ENCODE measurements around the gene RHOC.

RHOC gene

GRCh38 chr1:112717263-112717873, 10.4 kb upstream of the RHOC start:
- DNase-seq (ENCODE audit: low read depth): no peak

DNA sequence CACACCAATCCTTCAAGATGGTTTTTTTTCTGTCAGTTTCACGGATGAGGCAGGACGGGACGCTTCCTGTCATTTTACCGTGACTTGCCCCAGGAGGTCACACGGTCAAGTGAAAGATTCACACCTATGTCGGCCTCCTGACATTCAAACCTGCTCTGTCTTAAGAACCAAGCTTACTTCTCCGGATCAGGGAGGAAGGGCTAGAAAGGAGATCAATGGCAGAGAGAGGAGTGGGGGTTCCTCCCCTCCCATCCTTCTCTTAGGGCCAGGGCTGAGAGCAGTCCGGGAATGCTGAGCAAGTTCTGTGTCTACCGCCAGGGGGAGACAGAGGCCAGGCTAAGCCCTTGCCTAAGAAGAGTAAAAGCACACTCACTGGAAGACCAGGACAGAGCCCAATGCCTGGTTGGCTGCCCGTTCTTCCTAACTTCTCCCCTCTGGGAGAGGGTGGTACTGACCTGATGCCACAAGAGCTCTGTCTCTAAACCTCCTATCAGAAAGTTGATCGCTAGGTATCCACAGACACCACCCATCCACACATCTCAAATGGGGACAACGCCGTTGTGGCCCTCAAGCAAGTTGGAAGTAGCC, 9.3 kb upstream of the RHOC start:
- peak; percentile 88 for DNase-seq (ENCODE audit: low read depth)

DNA sequence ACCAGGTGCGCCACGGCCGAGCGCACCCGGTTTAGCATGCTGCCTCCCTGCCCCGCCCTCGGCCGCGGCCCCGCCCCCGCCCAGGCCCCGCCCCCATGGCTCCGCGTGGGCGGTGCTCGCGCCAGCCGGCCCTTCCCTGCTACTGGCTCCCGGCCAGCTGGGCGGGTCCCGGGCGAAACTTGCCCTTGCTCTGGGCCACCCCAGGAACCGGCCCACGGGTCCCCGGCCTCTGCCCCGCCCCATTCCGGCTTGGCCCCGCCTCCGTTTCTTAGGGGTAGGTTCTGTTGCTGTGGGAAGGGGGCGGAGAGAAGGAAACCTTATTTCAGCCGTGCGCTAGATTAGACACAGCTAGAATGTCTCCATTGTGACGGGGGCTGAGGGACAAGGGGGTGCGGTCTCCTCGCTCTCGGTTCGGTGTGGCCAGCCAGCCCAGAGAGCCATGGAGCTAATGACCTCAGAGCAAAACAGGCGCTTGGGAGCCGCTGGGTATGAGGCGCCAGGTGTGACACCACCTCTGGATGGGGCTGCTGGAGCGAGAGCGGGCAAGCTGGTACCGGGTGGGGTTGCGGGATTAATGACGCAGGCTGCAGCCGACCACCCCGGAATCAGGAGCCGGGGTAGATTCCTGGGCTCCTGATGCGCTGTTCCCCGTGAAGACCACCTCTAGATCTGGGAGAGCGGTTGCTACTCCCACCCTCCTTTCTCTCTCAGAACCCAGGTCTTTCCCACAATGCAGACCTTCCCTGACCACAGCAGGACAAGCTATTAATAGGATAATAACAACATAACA, 8.5 kb upstream of the RHOC start, which contains the start of gene PPM1J:
Gene PPM1J (minus strand): TSS at position 69 of the 790 bp plus-strand sequence. CDS start 31 bp downstream, at position 38.
- peak; percentile 91 for DNase-seq (ENCODE audit: low read depth)

GRCh38 chr1:112714313-112715263, 7.7 kb upstream of the RHOC start:
- no peak for DNase-seq (ENCODE audit: low read depth)

DNA sequence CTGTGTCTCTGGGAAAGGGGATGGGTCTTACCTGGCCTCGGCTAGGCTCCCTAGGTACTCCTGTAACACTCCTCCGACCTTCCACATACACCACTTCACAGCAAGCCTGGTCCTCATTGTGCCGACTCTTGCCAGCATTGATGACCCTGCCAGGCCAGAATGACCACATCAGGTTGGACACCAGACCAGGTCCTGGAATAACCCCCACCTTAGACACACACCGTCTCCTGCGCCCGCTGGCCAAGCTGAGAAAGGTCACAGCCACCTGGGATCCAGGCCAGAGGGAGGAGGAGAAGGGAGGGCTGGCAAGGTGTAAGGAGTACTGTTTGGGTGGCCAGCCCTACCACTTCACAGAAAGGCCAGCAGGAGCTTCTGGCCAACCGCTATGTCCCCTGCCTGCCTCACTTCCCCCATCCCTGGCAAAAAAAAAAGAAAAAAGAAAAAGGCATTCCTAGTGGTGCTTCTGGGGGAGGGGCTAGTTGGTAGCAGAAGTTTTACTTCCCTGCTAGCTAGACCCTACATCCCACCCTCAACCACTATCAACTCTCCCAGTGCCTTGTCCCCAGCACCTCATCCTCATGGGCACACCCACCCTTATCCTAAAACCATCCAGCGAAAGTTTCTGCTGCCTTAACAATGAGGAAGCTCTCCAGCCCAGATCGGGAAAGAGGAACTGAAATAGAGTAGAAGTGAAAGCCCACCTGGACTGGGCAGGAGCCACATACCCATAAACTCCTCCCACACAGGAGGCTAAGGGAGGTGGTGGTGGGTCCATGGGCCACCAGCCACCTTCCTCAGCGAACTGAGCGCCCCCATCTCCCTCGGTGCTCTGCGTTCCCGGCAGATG, 6.8 kb upstream of the RHOC start:
- DNase-seq (ENCODE audit: low read depth): no peak

DNA sequence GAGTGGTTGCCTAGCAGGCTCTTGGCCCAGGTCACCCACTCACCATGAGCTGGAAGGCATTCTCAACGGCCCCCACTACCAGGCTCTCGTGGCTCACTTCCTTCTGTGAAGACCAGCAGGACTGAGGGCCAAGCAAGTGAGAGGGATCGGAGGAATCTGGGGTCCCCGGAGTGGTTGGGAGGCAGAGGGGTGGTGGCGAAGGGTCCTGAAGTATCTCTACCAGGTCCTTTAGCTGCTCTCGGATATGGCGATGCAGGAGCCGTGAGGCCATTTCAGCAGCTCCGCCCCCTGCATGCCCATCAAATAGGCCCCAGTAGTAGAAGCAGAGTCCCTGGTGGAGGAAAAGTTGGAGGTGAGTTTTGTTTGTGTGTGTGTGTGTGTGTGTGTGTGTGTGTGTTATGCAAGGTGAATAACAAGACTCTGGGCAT, 5.8 kb upstream of the RHOC start:
- no peak for DNase-seq (ENCODE audit: low read depth)

GRCh38 chr1:112712191-112712590, 5.3 kb upstream of the RHOC start:
- DNase-seq (ENCODE audit: low read depth): no peak

DNA sequence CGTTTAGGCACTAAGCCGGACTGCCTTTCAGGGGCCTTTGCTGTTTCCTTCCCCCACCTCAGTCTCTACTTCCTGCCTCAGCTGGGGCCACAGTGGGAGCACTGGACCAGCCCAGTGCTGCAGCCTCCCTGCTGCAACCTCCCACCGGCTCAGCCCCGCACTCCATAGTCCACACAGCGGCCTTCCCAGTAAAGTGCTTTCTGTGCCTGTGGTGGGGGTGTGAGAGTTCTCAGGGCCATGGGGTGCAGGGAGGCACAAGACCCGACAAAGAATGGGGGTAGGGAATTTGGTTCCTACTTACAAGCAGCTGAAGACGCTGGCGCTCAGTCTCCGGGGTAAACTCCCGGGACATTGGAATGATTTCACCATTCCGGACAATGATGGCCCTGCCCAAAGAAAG, 4.7 kb upstream of the RHOC start:
- no peak for DNase-seq (ENCODE audit: low read depth)

DNA sequence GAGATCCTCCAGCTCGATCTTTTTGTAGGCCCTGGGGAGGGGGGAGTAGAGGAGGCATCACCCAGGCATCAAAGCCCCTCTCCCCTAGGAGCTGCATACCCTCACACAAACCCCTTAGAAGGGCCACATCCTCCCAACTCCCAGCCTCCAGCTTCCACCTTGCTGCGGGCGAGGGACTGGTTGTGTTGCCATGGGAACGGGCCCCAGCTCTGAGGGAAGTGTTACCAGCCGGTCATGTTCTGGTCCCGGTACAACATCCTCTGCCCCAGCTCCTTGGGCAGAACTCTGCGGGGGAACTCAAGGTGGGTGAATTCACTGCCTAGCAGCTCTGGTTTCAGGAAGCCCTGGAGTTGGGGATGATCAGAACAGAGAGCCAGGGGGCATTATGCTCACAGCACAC, 4.1 kb upstream of the RHOC start:
- no peak for DNase-seq (ENCODE audit: low read depth)

DNA sequence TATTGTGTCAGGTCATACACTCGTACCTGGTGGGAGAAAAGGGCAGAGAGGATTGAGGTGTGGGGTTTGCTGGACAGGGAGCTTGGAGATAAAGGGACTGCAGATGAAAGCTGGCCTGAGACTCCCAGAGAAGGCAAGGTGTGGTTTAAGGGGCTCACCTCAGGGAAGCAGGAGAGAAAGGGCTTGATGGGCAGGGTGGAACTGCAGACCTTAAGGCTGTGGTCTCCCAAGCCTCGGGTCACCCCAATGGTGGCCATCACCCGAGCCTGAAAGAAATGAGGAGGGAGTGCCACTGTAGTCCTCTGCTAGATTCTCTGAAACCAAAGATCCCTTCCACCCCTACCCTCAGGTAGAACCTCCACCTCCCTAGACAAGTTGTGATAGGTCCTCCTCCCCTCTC, 3.7 kb upstream of the RHOC start:
- no peak for DNase-seq (ENCODE audit: low read depth)

GRCh38 chr1:112710159-112710558, 3.2 kb upstream of the RHOC start:
- DNase-seq (ENCODE audit: low read depth): no peak

- DNase-seq (ENCODE audit: low read depth): no peak
Measured at GRCh38 chr1:112708489-112708888, 1.6 kb upstream of the RHOC start.

- no peak for DNase-seq (ENCODE audit: low read depth)
Measured at GRCh38 chr1:112708002-112708448, 1.1 kb upstream of the RHOC start.

DNA sequence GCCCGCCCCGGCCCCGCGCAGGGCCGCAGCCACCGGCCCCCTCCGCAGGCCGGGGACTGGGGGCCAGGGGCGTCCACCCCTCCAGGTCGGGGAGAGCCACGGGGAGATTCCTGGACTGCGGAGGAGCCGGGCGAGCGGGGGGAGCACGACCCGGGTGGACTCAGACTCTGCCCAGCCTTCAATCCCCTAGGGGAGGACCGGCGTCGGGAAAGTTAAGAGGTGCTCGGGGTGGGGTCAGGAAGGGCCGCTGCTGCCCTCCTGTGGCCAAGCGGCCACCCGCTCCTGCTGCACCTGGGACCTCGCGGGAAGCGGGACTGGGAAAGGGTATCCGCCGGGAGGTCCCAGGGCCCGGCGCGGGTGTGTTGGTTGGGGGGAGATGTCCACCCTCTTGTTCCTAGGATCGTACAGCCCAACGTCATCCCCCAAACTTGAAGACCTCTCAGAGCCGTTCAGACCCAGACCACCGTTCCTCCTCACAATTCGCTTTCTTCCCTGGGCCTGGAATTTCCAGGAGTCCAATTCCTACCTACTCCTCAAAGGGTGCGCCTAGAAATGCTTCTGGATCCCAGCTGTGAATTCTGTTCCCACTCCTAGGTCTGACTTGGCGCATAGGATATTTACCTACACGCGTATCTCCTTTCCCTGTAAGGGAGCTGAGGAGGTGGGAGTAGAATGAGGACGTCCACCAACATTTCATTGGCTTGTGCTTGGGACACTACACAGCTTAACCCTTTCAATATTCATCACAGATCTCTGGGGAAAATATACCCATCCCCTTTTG, 484 bp upstream of the RHOC start:
- peak; percentile 92 for DNase-seq (ENCODE audit: low read depth)

- DNase-seq (ENCODE audit: low read depth): peak; percentile 97
Measured at GRCh38 chr1:112704934-112705627, 1.8 kb downstream of the RHOC start.

GRCh38 chr1:112704391-112704933, 2.5 kb downstream of the RHOC start:
- DNase-seq (ENCODE audit: low read depth): no peak

DNA sequence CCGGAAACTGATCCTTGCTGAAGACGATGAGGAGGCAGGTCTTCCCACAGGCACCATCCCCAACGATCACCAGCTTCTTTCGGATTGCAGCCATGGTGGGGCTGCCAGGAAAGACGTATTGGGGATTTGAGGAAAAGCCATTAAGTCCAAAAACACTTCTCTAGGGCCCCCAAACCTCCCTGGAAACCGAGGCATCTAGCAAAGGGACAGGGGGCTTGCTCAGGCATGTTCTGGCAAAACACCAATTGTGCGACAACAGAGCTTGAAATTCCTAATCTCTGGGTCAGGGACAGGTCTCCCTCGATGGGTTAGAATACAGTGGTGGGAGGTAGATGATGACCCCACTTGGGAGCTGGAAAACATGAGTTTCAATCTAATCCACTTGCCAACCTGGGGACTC, 3.2 kb downstream of the RHOC start:
- DNase-seq (ENCODE audit: low read depth): no peak

DNA sequence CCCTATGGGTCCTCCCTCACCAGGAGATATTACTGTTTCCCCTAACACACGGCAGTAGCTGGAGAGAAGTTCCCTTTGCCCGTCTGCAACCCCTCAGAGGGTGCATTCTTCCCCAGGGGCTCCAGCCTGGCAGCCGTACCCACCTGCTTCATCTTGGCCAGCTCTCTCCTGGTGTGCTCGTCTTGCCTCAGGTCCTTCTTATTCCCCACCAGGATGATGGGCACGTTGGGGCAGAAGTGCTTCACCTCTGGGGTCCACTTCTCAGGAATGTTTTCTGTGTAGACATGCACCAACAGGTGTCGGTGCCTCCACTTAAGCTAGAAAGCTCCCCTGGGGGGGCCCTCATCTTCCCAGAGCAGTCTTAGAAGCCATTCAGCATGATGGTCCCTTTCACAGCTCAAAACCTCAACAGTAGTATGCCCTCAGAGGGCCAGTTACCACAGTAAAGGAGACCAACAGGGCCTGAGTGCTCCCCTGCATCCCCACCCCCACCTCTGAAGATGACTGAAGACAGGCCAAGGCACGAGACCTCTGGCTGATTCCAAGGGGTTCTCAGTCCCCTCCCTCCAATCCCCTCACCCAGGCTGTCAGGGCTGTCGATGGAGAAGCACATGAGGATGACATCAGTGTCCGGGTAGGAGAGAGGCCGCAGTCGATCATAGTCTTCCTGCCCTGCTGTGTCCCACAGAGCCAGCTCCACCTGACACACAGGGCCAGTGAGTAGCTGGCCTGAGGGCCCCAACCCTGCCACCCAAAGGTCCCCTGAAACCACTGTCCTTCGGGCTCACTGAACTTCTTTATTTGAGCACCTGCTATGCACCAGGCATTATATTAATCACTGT, 4.3 kb downstream of the RHOC start:
- no peak for DNase-seq (ENCODE audit: low read depth)

DNA sequence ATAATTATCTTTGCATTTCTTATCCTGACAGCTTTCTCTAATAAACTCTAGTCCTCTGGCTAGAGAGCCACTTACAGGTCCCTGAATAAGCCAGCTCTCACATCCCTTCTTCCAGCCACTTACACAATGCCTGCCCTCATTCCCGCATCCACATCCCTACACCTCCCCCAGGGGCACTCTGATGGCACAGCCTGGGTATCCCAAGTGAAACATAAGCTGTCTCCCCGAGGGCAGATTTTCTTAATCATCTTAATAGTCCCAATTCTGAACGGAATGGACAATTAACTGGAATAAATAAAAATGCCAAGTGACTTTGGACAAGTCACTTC, 4.9 kb downstream of the RHOC start:
- DNase-seq (ENCODE audit: low read depth): no peak
